ENCODE data around the gene ANKRD44.

ANKRD44 gene

GRCh38 chr2:197223451-197223850 lies 87.1 kb downstream of the ANKRD44 start:
- Histone ChIP-seq H3K4me1 (ENCODE audit: control insufficient read depth in 1 of 2, insufficient read depth in 2 of 2, low read length in 2 of 2) (no peaks in the 10 kb centered on the region), H3K4me3 (ENCODE audit: low read depth, low read length) (no peak overlapping the region), H4K12ac (ENCODE audit: low read depth, low read length) (no peak overlapping the region), H2AK5ac (ENCODE audit: low read length) (no peak overlapping the region), H3K79me2 (ENCODE audit: control insufficient read depth, insufficient read depth, low read length, poor library complexity) (no peaks in the 10 kb centered on the region), H3K18ac (ENCODE audit: low read length) (no peak overlapping the region), H4K91ac (ENCODE audit: low read depth, low read length) (no peak overlapping the region), H3K79me1 (ENCODE audit: low read length) (no peaks in the 10 kb centered on the region), H3K14ac (ENCODE audit: low read length) (no peak overlapping the region), H3K4ac (ENCODE audit: low read depth, low read length) (no peak overlapping the region), H3K27me3 (ENCODE audit: insufficient read depth, low read length) (no peaks in the 10 kb centered on the region), H2AFZ (ENCODE audit: insufficient read depth, low read length, poor library complexity) (no peak overlapping the region), H2BK12ac (ENCODE audit: low read length) (no peak overlapping the region), H3K9me3 (ENCODE audit: insufficient read depth, low read depth, low read length) (no peaks in the 10 kb centered on the region), H3K9ac (ENCODE audit: low read length) (no peak overlapping the region), H4K8ac (ENCODE audit: low read depth, low read length) (no peak overlapping the region), H2BK5ac (ENCODE audit: low read depth, low read length, poor library complexity) (no peak overlapping the region), H2BK120ac (ENCODE audit: insufficient read depth, low read length, poor library complexity) (no peak overlapping the region), H3K4me2 (ENCODE audit: low read length) (no peak overlapping the region), H3K36me3 (ENCODE audit: control insufficient read depth in 1 of 2, insufficient read depth in 2 of 2, low read length in 2 of 2) (no peaks in the 10 kb centered on the region), H3K27ac (ENCODE audit: low read depth, low read length) (no peak overlapping the region), H3K23ac (ENCODE audit: low read length) (no peak overlapping the region)
- no CpG with 5 or more reads among the region's 2 CpGs for WGBS (ENCODE audit: extremely low coverage, insufficient coverage, insufficient read length)
- DNase-seq = no peak

- Histone ChIP-seq H2BK5ac (ENCODE audit: low read depth, low read length, poor library complexity) (no peak overlapping the region), H2AK5ac (ENCODE audit: low read length) (no peak overlapping the region), H3K18ac (ENCODE audit: low read length) (no peak overlapping the region), H3K4me3 (ENCODE audit: low read depth, low read length) (no peak overlapping the region), H2BK12ac (ENCODE audit: low read length) (no peak overlapping the region), H3K4me2 (ENCODE audit: low read length) (no peak overlapping the region), H4K91ac (ENCODE audit: low read depth, low read length) (no peak overlapping the region), H2AFZ (ENCODE audit: insufficient read depth, low read length, poor library complexity) (no peak overlapping the region), H3K9me3 (ENCODE audit: insufficient read depth, low read depth, low read length) (no peaks in the 10 kb centered on the region), H3K4me1 (ENCODE audit: control insufficient read depth in 1 of 2, insufficient read depth in 2 of 2, low read length in 2 of 2) (no peaks in the 10 kb centered on the region), H3K27me3 (ENCODE audit: insufficient read depth, low read length) (no peaks in the 10 kb centered on the region), H3K14ac (ENCODE audit: low read length) (no peak overlapping the region), H4K8ac (ENCODE audit: low read depth, low read length) (no peak overlapping the region), H3K79me2 (ENCODE audit: control insufficient read depth, insufficient read depth, low read length, poor library complexity) (no peaks in the 10 kb centered on the region), H3K9ac (ENCODE audit: low read length) (no peak overlapping the region), H4K12ac (ENCODE audit: low read depth, low read length) (no peak overlapping the region), H3K79me1 (ENCODE audit: low read length) (no peaks in the 10 kb centered on the region), H3K27ac (ENCODE audit: low read depth, low read length) (no peak overlapping the region), H3K4ac (ENCODE audit: low read depth, low read length) (no peak overlapping the region), H3K36me3 (ENCODE audit: control insufficient read depth in 1 of 2, insufficient read depth in 2 of 2, low read length in 2 of 2) (no peaks in the 10 kb centered on the region), H3K23ac (ENCODE audit: low read length) (no peak overlapping the region), H2BK120ac (ENCODE audit: insufficient read depth, low read length, poor library complexity) (no peak overlapping the region)
- WGBS (ENCODE audit: extremely low coverage, insufficient coverage, insufficient read length) = no CpG with 5 or more reads among the region's 4 CpGs
- DNase-seq = no peak
Observed at GRCh38 chr2:197219636-197220035, 90.9 kb downstream of the ANKRD44 start.

- Histone ChIP-seq H3K18ac (ENCODE audit: low read length) (no peak overlapping the region), H3K4me2 (ENCODE audit: low read length) (no peak overlapping the region)
- WGBS (ENCODE audit: extremely low coverage, insufficient coverage, insufficient read length) = no CpG with 5 or more reads among the region's 2 CpGs
Observed at GRCh38 chr2:197217541-197217940, 93.0 kb downstream of the ANKRD44 start.

GRCh38 chr2:197216361-197216979 lies 94.1 kb downstream of the ANKRD44 start:
- Histone ChIP-seq H2BK120ac (ENCODE audit: insufficient read depth, low read length, poor library complexity) (no peak overlapping the region), H3K9ac (ENCODE audit: low read length) (no peak overlapping the region), H3K79me1 (ENCODE audit: low read length) (no peaks in the 10 kb centered on the region), H3K4me1 (ENCODE audit: control insufficient read depth in 1 of 2, insufficient read depth in 2 of 2, low read length in 2 of 2) (no peaks in the 10 kb centered on the region), H4K91ac (ENCODE audit: low read depth, low read length) (no peak overlapping the region), H3K14ac (ENCODE audit: low read length) (no peak overlapping the region), H3K36me3 (ENCODE audit: control insufficient read depth in 1 of 2, insufficient read depth in 2 of 2, low read length in 2 of 2) (no peaks in the 10 kb centered on the region), H3K23ac (ENCODE audit: low read length) (no peak overlapping the region), H2AK5ac (ENCODE audit: low read length) (no peak overlapping the region), H3K4me3 (ENCODE audit: low read depth, low read length) (no peak overlapping the region), H2BK5ac (ENCODE audit: low read depth, low read length, poor library complexity) (no peak overlapping the region), H3K4me2 (ENCODE audit: low read length) (no peak overlapping the region), H4K12ac (ENCODE audit: low read depth, low read length) (no peak overlapping the region), H3K79me2 (ENCODE audit: control insufficient read depth, insufficient read depth, low read length, poor library complexity) (no peaks in the 10 kb centered on the region), H3K27ac (ENCODE audit: low read depth, low read length) (no peak overlapping the region), H3K18ac (ENCODE audit: low read length) (no peak overlapping the region), H2BK12ac (ENCODE audit: low read length) (no peak overlapping the region), H3K27me3 (ENCODE audit: insufficient read depth, low read length) (no peaks in the 10 kb centered on the region), H4K8ac (ENCODE audit: low read depth, low read length) (no peak overlapping the region), H2AFZ (ENCODE audit: insufficient read depth, low read length, poor library complexity) (no peak overlapping the region), H3K4ac (ENCODE audit: low read depth, low read length) (no peak overlapping the region), H3K9me3 (ENCODE audit: insufficient read depth, low read depth, low read length) (no peaks in the 10 kb centered on the region)
- WGBS (ENCODE audit: extremely low coverage, insufficient coverage, insufficient read length) = no CpG with 5 or more reads among the region's 5 CpGs
- no peak for DNase-seq

More at GRCh38 chr2:197217541-197217940, 93.0 kb downstream of the ANKRD44 start:
- H2AK5ac ChIP-seq (ENCODE audit: low read length) = no peak overlapping the region
- H3K36me3 ChIP-seq (ENCODE audit: control insufficient read depth in 1 of 2, insufficient read depth in 2 of 2, low read length in 2 of 2) = no peaks in the 10 kb centered on the region
- no peak overlapping the region for H3K9ac ChIP-seq (ENCODE audit: low read length)
- no peak overlapping the region for H4K91ac ChIP-seq (ENCODE audit: low read depth, low read length)
- no peak overlapping the region for H2BK120ac ChIP-seq (ENCODE audit: insufficient read depth, low read length, poor library complexity)
- no peak overlapping the region for H2BK5ac ChIP-seq (ENCODE audit: low read depth, low read length, poor library complexity)
- H3K9me3 ChIP-seq (ENCODE audit: insufficient read depth, low read depth, low read length) = no peaks in the 10 kb centered on the region
- no peaks in the 10 kb centered on the region for H3K27me3 ChIP-seq (ENCODE audit: insufficient read depth, low read length)
- no peak overlapping the region for H3K4ac ChIP-seq (ENCODE audit: low read depth, low read length)
- H2BK12ac ChIP-seq (ENCODE audit: low read length) = no peak overlapping the region
- no peak overlapping the region for H3K14ac ChIP-seq (ENCODE audit: low read length)
- H4K8ac ChIP-seq (ENCODE audit: low read depth, low read length) = no peak overlapping the region
- H3K79me2 ChIP-seq (ENCODE audit: control insufficient read depth, insufficient read depth, low read length, poor library complexity) = no peaks in the 10 kb centered on the region
- H3K79me1 ChIP-seq (ENCODE audit: low read length) = no peaks in the 10 kb centered on the region
- no peak overlapping the region for H2AFZ ChIP-seq (ENCODE audit: insufficient read depth, low read length, poor library complexity)
- no peak overlapping the region for H3K27ac ChIP-seq (ENCODE audit: low read depth, low read length)
- no peak overlapping the region for H4K12ac ChIP-seq (ENCODE audit: low read depth, low read length)
- no peak for DNase-seq
- H3K23ac ChIP-seq (ENCODE audit: low read length) = no peak overlapping the region
- no peaks in the 10 kb centered on the region for H3K4me1 ChIP-seq (ENCODE audit: control insufficient read depth in 1 of 2, insufficient read depth in 2 of 2, low read length in 2 of 2)
- H3K4me3 ChIP-seq (ENCODE audit: low read depth, low read length) = no peak overlapping the region

Data from trophoblast cell (in vitro differentiated cells and primary cell).